OCI-LY7 (cell line): ENCODE results near the gene PARP12.

ENCODE experiments used
- CTCF ChIP-seq: fragments of 200-600 bp; sonication (generic); conservative IDR thresholded peaks from 2 replicates; pipeline ENCODE4 v1.5.1; 2014; ENCODE audit warnings: mild to moderate bottlenecking, antibody characterized with exemption, low read length, moderate library complexity, mixed read lengths
- EZH2phosphoT487 ChIP-seq: fragments of 200-600 bp; sonication (generic); IDR thresholded peaks from 2 replicates; pipeline ENCODE4 v1.6.1; 2018; ENCODE audit warnings: low read depth, borderline replicate concordance, mild to moderate bottlenecking, mixed run types, antibody characterized with exemption, low read length, moderate library complexity, mixed read lengths

- TF ChIP-seq EZH2phosphoT487 = no peak
- TF ChIP-seq CTCF = no peak
Measured at GRCh38 chr7:139976055-139976837, 86.5 kb downstream of the PARP12 start.
